A549 (cell line): ENCODE data around the gene CTNNBL1. TPM values are rescaled to one million over a fixed set of nuclear protein-coding genes. Genes with fewer than 3 reads are reported as not detected.
"Not testable (repeated sequence)": the region's sequence is repeated elsewhere in the genome, so short reads cannot be mapped to it uniquely, and the experiment has no call there.

Experiments
- ATAC-seq, 2 experiments: fragments of 200-7000 bp in 1 of 2; fragments of >200 bp in 1 of 2; cut with Nextera tagmentation in 1 of 2; cut with Tn5 transposase in 1 of 2; 3 replicates each; pipeline versions ENCODE4 v1.8.0 to v1.9.1; 2018 to 2020; ENCODE audit warnings: mild to moderate bottlenecking in 1 of 2, moderate library complexity in 1 of 2
- CTCF ChIA-PET: fragments of 300-600 bp; sonication (Branson Sonifier 250); formaldehyde crosslinking; extraction: SDS; loops from one replicate; lab custom pipeline; 2021; ENCODE audit warnings: antibody characterized with exemption, inconsistent platforms; lab: Yijun Ruan, JAX
- POLR2A ChIA-PET: fragments of 350-600 bp; formaldehyde crosslinking; extraction: SDS; loops from one replicate; lab custom pipeline; 2021; ENCODE audit warnings: antibody characterized with exemption, inconsistent platforms; lab: Yijun Ruan, JAX
- DNase-seq, 2 experiments: peaks; one replicate each; pipeline versions ENCODE4 v3.0.0 to v3.0.0-alpha.2; 2011 to 2016; ENCODE audit warnings: low read depth in 1 of 2, low spot score in 1 of 2
- FAIRE-seq: peaks from 2 replicates; lab custom pipeline; 2011; peaks lifted over from hg19 to GRCh38; lab: Jason Lieb, UNC
- H3K27ac ChIP-seq, 2 experiments: fragments of >200 bp; sonication (Bioruptor Twin); formaldehyde crosslinking; 3 replicates each; pipeline ENCODE4 v1.5.1; 2016 to 2017
- H3K4me1 ChIP-seq: fragments of >200 bp; sonication (Bioruptor Twin); formaldehyde crosslinking; 3 replicates; pipeline ENCODE4 v1.6.1; 2016
- H3K4me2 ChIP-seq: fragments of >200 bp; sonication (Bioruptor Twin); formaldehyde crosslinking; 3 replicates; pipeline ENCODE4 v1.6.1; 2016
- H3K4me3 ChIP-seq: fragments of >200 bp; sonication (Bioruptor Twin); formaldehyde crosslinking; 3 replicates; pipeline ENCODE4 v1.5.1; 2016
- H3K9me3 ChIP-seq: fragments of >200 bp; sonication (Bioruptor Twin); formaldehyde crosslinking; 3 replicates; pipeline ENCODE4 v1.6.1; 2016
- BCL3 ChIP-seq: fragments of >200 bp; sonication (Bioruptor Twin); formaldehyde crosslinking; IDR thresholded peaks from 3 replicates; pipeline ENCODE4 v1.6.1; 2016
- BHLHE40 ChIP-seq: IDR thresholded peaks from 2 replicates; pipeline ENCODE4 v1.6.1; 2012; ENCODE audit warnings: low read depth, low read length, inconsistent platforms
- CBX2 ChIP-seq: fragments of 200-600 bp; sonication (generic); IDR thresholded peaks from 2 replicates; pipeline ENCODE4 v1.6.1; 2016; ENCODE audit warnings: low read depth, mild to moderate bottlenecking, borderline replicate concordance
- CBX8 ChIP-seq: fragments of 200-600 bp; sonication (generic); IDR thresholded peaks from 2 replicates; pipeline ENCODE4 v1.6.1; 2016
- CEBPB ChIP-seq, 2 experiments: fragments of >200 bp in 1 of 2; sonication (Bioruptor Twin) in 1 of 2; formaldehyde crosslinking in 1 of 2; IDR thresholded peaks; 2 replicates each; pipeline ENCODE4 v1.6.1; 2012 to 2016
- EHMT2 ChIP-seq: fragments of 200-600 bp; sonication (generic); IDR thresholded peaks from 2 replicates; pipeline ENCODE4 v1.6.1; 2016; ENCODE audit warnings: antibody characterized with exemption, low read depth, mild to moderate bottlenecking, moderate library complexity
- EP300 ChIP-seq, 2 experiments: fragments of >200 bp; sonication (Bioruptor Twin); formaldehyde crosslinking; IDR thresholded peaks; 2 replicates in 1 of 2; 3 replicates in 1 of 2; pipeline ENCODE4 v1.6.1; 2016 to 2017
- FOSL2 ChIP-seq, 2 experiments: fragments of 450-650 bp in 1 of 2; fragments of >200 bp in 1 of 2; sonication (Bioruptor Twin) in 1 of 2; formaldehyde crosslinking; IDR thresholded peaks; 2 replicates each; pipeline versions ENCODE4 v1.5.0 to v1.6.1; 2016 to 2020; ENCODE audit warnings: mild to moderate bottlenecking in 1 of 2, moderate library complexity in 1 of 2
- GATA3 ChIP-seq: IDR thresholded peaks from 2 replicates; pipeline ENCODE4 v1.6.1; 2012; ENCODE audit warnings: borderline replicate concordance
- HEYL ChIP-seq: fragments of 250-450 bp; sonication (Bioruptor Pico); IDR thresholded peaks from 2 replicates; pipeline ENCODE4 v1.8.0; 2021; ENCODE audit warnings: mild to moderate bottlenecking, moderate library complexity
- HOXA7 ChIP-seq: fragments of 250-450 bp; sonication (Bioruptor Pico); IDR thresholded peaks from 2 replicates; pipeline ENCODE4 v1.5.0; 2020; ENCODE audit warnings: mild to moderate bottlenecking, moderate library complexity
- HOXB5 ChIP-seq: fragments of 250-450 bp; sonication (Bioruptor Pico); IDR thresholded peaks from 2 replicates; pipeline ENCODE4 v1.5.0; 2020; ENCODE audit warnings: mild to moderate bottlenecking, moderate library complexity
- JUN ChIP-seq, 2 experiments: fragments of >200 bp; sonication (Bioruptor Twin); formaldehyde crosslinking; IDR thresholded peaks; 2 replicates in 1 of 2; 3 replicates in 1 of 2; pipeline ENCODE4 v1.6.1; 2016 to 2017
- JUNB ChIP-seq: fragments of >200 bp; sonication (Bioruptor Twin); formaldehyde crosslinking; IDR thresholded peaks from 2 replicates; pipeline ENCODE4 v1.6.1; 2016
- KDM5A ChIP-seq: fragments of 200-600 bp; sonication (generic); IDR thresholded peaks from 2 replicates; pipeline ENCODE4 v1.6.1; 2016; ENCODE audit warnings: antibody characterized with exemption, mild to moderate bottlenecking
- MAX ChIP-seq: IDR thresholded peaks from 2 replicates; pipeline ENCODE4 v1.6.1; 2012
- NFE2L2 ChIP-seq: fragments of 150-350 bp; conservative IDR thresholded peaks from 2 replicates; pipeline ENCODE4 v1.6.1; 2014; ENCODE audit warnings: low read length
- NPAS2 ChIP-seq: fragments of 250-450 bp; sonication (Bioruptor Pico); IDR thresholded peaks from 2 replicates; pipeline ENCODE4 v1.8.0; 2022; ENCODE audit warnings: mild to moderate bottlenecking, moderate library complexity, borderline replicate concordance
- RAD21 ChIP-seq, 2 experiments: fragments of >200 bp in 1 of 2; sonication (Bioruptor Twin) in 1 of 2; formaldehyde crosslinking in 1 of 2; IDR thresholded peaks in 1 of 2; conservative IDR thresholded peaks in 1 of 2; 2 replicates in 1 of 2; 3 replicates in 1 of 2; pipeline ENCODE4 v1.6.1; 2012 to 2018; ENCODE audit warnings: inconsistent platforms in 1 of 2
- REST ChIP-seq: fragments of 200-600 bp; sonication (generic); IDR thresholded peaks from 2 replicates; pipeline ENCODE4 v1.6.1; 2016; ENCODE audit warnings: antibody characterized with exemption, mild to moderate bottlenecking, moderate library complexity
- WGBS: methylation state at CpG from one replicate; pipeline ENCODE4 v1.1.6; 2017; ENCODE audit errors: missing lambda C conversion rate; 5-methylcytosine and 5-hydroxymethylcytosine counted together
- polyA plus RNA-seq, 4 experiments: library from polyadenylated mRNA; depleted of rRNA in 3 of 4; stranded (reverse); fragments of >200 nt; fragmentation: RNase III in 1 of 4; extraction: RNeasy Plus Mini Kit Qiagen cat#74134 plus additional on column Dnase treatment in 1 of 4; gene quantifications; 2 replicates in 3 of 4; 3 replicates in 1 of 4; pipeline ENCODE4 v1.2.3, GENCODE V29; 2011 to 2017
- TF ChIP-seq, protein P1 (sequence below): fragments of >200 bp; sonication (Bioruptor Twin); formaldehyde crosslinking; IDR thresholded peaks from 2 replicates; pipeline ENCODE4 v1.6.1; 2016

CTNNBL1 gene
- polyA plus RNA-seq, 2 of the 4 experiments (the other 2 are of a cell fraction): 41.0 to 59.9 TPM

GRCh38 chr20:37700301-37700700, 6.5 kb downstream of the CTNNBL1 start:
- no peak overlapping the region for H3K27ac ChIP-seq
- no peak overlapping the region for H3K4me2 ChIP-seq
- no peak for DNase-seq
- ATAC-seq: no peak
- POLR2A ChIA-PET: no interaction called here
- H3K4me3 ChIP-seq: no peak overlapping the region
- TF ChIP-seq HEYL (CRISPR knock-in tag) (no peak), JUNB (no peak)
- peaks cover 25% of the 10 kb centered on the region for H3K4me1 ChIP-seq
- CTCF ChIA-PET: no interaction called here
- no peaks in the 10 kb centered on the region for H3K9me3 ChIP-seq
- no peak for FAIRE-seq
- 91% methylated on average over 4 of the region's 4 CpGs for WGBS

DNA sequence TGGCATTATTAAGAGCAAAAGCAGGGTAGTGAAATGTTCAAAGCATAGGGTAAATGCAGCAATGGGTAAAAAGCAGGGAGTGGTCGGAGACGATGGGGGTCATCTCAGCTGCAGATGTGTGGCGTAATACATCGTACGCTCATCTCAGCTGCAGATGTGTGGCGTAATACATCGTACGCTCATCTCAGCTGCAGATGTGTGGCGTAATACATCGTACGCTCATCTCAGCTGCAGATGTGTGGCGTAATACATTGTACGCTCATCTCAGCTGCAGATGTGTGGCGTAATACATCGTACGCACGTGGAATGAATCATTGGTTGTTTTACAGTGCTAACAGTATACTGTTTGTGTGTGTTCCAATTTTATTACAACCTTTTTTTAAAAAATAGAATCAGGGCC, 7.8 kb downstream of the CTNNBL1 start:
- Histone ChIP-seq H3K27ac (peak overlapping the region in 1 of 2 experiments; percentile 64; a peak in 5 of 6 replicates), H3K4me2 (peak overlapping the region; percentile 33)
- 45% methylated on average over 17 of the region's 17 CpGs for WGBS
- CTCF ChIA-PET, H3K9me3 ChIP-seq: not testable (repeated sequence)
- ATAC-seq: peak; percentile 76 to 99
- DNase-seq: peak; percentile 30 to 75
- peak; percentile 95 to 99 for TF ChIP-seq CEBPB (IDR thresholded peaks at IDR 0.05)
- TF ChIP-seq BCL3: peak; percentile 78; the same call in 1 of the 3 replicates
- TF ChIP-seq FOSL2 (IDR thresholded peaks at IDR 0.05): peak; percentile 70
- peak; percentile 76 for TF ChIP-seq FOSL2 (CRISPR knock-in tag; IDR thresholded peaks at IDR 0.05)
- peak; percentile 76 for TF ChIP-seq JUNB
- TF ChIP-seq GATA3: 0 out of 2 replicates have a peak, but pooled peaks have one; percentile 32
- TF ChIP-seq, protein P1, sequence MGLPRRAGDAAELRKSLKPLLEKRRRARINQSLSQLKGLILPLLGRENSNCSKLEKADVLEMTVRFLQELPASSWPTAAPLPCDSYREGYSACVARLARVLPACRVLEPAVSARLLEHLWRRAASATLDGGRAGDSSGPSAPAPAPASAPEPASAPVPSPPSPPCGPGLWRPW: peak; percentile 97
- peak; percentile 51; the same call in 1 of the 2 replicates for TF ChIP-seq BHLHE40
- TF ChIP-seq JUN (IDR thresholded peaks at IDR 0.05): peak; percentile 68 to 79; a peak in 4 of 5 replicates
- peak; percentile 79 to 80; a peak in 3 of 5 replicates for TF ChIP-seq EP300 (IDR thresholded peaks at IDR 0.05)
- TF ChIP-seq, all 56 proteins: peak for 9; not testable (repeated sequence) for 47
- H3K4me1 ChIP-seq: peaks cover 20% of the 10 kb centered on the region
- POLR2A ChIA-PET, H3K4me3 ChIP-seq, FAIRE-seq: not testable (repeated sequence)

GRCh38 chr20:37702403-37703034, 8.7 kb downstream of the CTNNBL1 start:
- Histone ChIP-seq H3K4me1 (peaks cover 20% of the 10 kb centered on the region), H3K4me3 (no peak overlapping the region), H3K4me2 (peak overlapping the region; percentile 33; the same call in 2 of the 3 replicates), H3K27ac (peak overlapping the region; percentile 27 to 43; a peak in 3 of 6 replicates), H3K9me3 (no peaks in the 10 kb centered on the region)
- WGBS: 93% methylated on average over 1 of the region's 1 CpG
- ChIA-PET POLR2A (no interaction called here), CTCF (no interaction called here)
- TF ChIP-seq HOXA7: no peak
- no peak for TF ChIP-seq MAX
- ATAC-seq (no peak), FAIRE-seq (no peak), DNase-seq (no peak)

- no peak overlapping the region for H3K4me3 ChIP-seq
- H3K4me1 ChIP-seq: peaks cover 20% of the 10 kb centered on the region
- 92% methylated on average over 6 of the region's 6 CpGs for WGBS
- ATAC-seq: no peak
- no peak for FAIRE-seq
- no peak for DNase-seq
- H3K27ac ChIP-seq: peak overlapping the region in 1 of 2 experiments; percentile 1; a peak in 1 of 6 replicates
- ChIA-PET POLR2A (no interaction called here), CTCF (interaction anchor here (1.0 kb wide), 1 partner anchor 22 kb away, joined by 3 read pairs; no protein-coding TSS in a partner anchor)
- H3K9me3 ChIP-seq: no peaks in the 10 kb centered on the region
- H3K4me2 ChIP-seq: no peak overlapping the region
- TF ChIP-seq CEBPB (IDR thresholded peaks at IDR 0.05): no peak
- no peak for TF ChIP-seq KDM5A
- no peak for TF ChIP-seq REST
- no peak for TF ChIP-seq CBX2
- TF ChIP-seq CBX8: no peak
- no peak for TF ChIP-seq HOXB5 (CRISPR knock-in tag)
- TF ChIP-seq JUNB: no peak
- no peak for TF ChIP-seq NPAS2 (CRISPR knock-in tag)
- no peak for TF ChIP-seq NFE2L2
- TF ChIP-seq EHMT2: no peak
- no peak for TF ChIP-seq MAX
- no peak for TF ChIP-seq RAD21 (conservative IDR thresholded peaks at IDR 0.05 in 1 of 2, IDR thresholded peaks at IDR 0.05 in 1 of 2)
These were observed 9.4 kb downstream of the CTNNBL1 start for GRCh38 chr20:37703035-37703845.
